Measurements from ENCODE around the gene RBMS1.

RBMS1 gene

DNA sequence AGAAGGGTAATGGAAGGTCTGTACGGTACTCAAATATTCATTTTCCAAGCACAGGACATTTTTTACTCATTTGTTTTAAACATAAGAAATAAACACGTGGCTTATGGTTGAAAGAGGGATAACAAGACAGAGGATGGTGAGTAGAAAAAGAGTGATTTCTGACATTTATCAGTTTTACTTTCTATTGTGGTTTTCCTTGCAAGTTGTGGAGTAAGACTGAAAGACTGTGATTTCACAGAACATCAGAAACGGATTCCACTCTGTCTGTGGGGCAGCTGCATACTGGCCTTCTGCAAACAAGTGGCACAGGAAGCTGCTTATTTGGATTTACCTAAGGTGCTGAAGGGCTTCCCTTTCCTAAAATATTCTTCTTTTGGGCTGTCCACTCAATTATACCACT lies 171.3 kb downstream of the RBMS1 start:
- no peak overlapping the region for H3K27ac ChIP-seq (ENCODE audit: low read depth, low read length)
- H3K27me3 ChIP-seq (ENCODE audit: control insufficient read depth in 1 of 2, insufficient read depth in 2 of 2, low read length in 2 of 2): no peaks in the 10 kb centered on the region
- no peaks in the 10 kb centered on the region for H3K36me3 ChIP-seq (ENCODE audit: control insufficient read depth in 1 of 2, insufficient read depth in 2 of 2, low read length in 2 of 2)
- H3K4me3 ChIP-seq (ENCODE audit: low read depth in 1 of 2, low read length in 2 of 2): no peak overlapping the region
- peaks cover 6 to 10% of the 10 kb centered on the region in 2 donors for H3K4me1 ChIP-seq (ENCODE audit: control insufficient read depth in 1 of 2, insufficient read depth in 2 of 2, low read length in 2 of 2)
- no peak overlapping the region for H3K9ac ChIP-seq (ENCODE audit: low read depth in 1 of 2, low read length in 2 of 2)
- no peaks in the 10 kb centered on the region for H3K9me3 ChIP-seq (ENCODE audit: control insufficient read depth in 1 of 2, low read length in 2 of 2)

DNA sequence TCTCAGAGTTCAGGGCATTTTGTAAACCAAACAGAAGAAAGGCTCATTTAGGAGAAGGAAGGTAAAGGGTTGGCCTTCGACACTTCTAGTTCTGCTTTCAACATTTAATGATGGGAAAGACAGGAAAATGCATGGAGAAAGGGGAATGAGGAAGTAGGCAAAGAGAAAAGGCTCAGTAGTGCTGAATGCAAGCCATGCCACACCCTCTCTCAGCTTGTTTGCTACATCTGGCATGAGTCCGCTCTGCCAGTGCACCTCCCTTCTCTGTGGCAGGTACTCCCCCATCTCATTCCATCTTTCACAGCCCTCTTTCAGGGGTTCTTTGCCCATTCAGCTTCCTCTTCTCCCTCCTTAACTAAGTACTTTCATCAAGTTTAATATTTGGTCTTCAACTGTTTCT lies 172.6 kb downstream of the RBMS1 start:
- Histone ChIP-seq H3K27me3 (ENCODE audit: control insufficient read depth in 1 of 2, insufficient read depth in 2 of 2, low read length in 2 of 2) (no peaks in the 10 kb centered on the region), H3K4me1 (ENCODE audit: control insufficient read depth in 1 of 2, insufficient read depth in 2 of 2, low read length in 2 of 2) (peaks cover 6 to 14% of the 10 kb centered on the region in 2 donors)

DNA sequence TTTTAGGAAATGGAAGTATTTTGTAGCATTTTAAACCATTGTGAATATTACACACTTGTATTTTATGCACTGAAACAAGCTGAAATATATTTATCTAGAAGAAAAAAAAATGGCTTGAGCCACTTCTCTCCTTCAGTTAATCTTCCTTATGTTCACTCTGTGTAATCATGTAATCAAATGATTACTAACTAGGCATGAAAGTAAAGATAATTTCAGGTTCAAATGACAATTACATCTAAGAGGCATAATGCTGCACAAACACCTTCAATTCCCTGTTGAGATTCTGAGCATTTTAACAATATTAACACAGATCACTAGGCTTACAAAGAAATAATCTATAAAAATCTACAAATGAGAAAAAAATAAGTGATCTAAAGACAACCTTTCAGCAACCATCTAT lies 173.9 kb downstream of the RBMS1 start:
- Histone ChIP-seq H3K27ac (ENCODE audit: low read depth, low read length) (no peak overlapping the region), H3K4me1 (ENCODE audit: control insufficient read depth in 1 of 2, insufficient read depth in 2 of 2, low read length in 2 of 2) (peaks cover 6 to 14% of the 10 kb centered on the region in 2 donors)

More for the DNA sequence above, 172.6 kb downstream of the RBMS1 start:
- no peak overlapping the region for H3K27ac ChIP-seq (ENCODE audit: low read depth, low read length)
- no peak overlapping the region for H3K4me3 ChIP-seq (ENCODE audit: low read depth in 1 of 2, low read length in 2 of 2)
- H3K36me3 ChIP-seq (ENCODE audit: control insufficient read depth in 1 of 2, insufficient read depth in 2 of 2, low read length in 2 of 2): no peaks in the 10 kb centered on the region
- no peak overlapping the region for H3K9ac ChIP-seq (ENCODE audit: low read depth in 1 of 2, low read length in 2 of 2)
- H3K9me3 ChIP-seq (ENCODE audit: control insufficient read depth in 1 of 2, low read length in 2 of 2): no peaks in the 10 kb centered on the region

DNA sequence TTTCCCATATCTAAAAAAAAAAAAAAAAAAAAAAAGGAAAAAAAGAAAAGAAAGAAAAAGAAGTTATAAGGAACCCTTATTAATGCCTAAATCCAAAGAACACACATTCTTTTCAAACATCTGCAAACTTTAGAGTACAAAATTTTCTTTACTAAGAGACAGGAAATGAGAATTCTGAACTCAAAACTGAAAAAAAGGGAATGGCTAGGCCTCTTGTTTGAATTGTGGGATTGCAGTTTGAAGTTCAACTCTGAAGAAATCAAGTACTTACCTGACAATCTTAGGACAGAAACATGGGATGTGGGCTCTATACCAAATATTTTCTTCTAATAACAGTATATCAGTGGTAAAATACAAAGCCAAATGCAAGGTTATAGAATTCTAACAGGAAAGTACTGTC lies 175.4 kb downstream of the RBMS1 start:
- H3K27me3 ChIP-seq (ENCODE audit: control insufficient read depth in 1 of 2, insufficient read depth in 2 of 2, low read length in 2 of 2): no peaks in the 10 kb centered on the region
- H3K4me3 ChIP-seq (ENCODE audit: low read depth in 1 of 2, low read length in 2 of 2): no peak overlapping the region
- H3K36me3 ChIP-seq (ENCODE audit: control insufficient read depth in 1 of 2, insufficient read depth in 2 of 2, low read length in 2 of 2): no peaks in the 10 kb centered on the region
- no peak overlapping the region for H3K9ac ChIP-seq (ENCODE audit: low read depth in 1 of 2, low read length in 2 of 2)
- no peaks in the 10 kb centered on the region for H3K9me3 ChIP-seq (ENCODE audit: control insufficient read depth in 1 of 2, low read length in 2 of 2)
- peaks cover 6 to 14% of the 10 kb centered on the region in 2 donors for H3K4me1 ChIP-seq (ENCODE audit: control insufficient read depth in 1 of 2, insufficient read depth in 2 of 2, low read length in 2 of 2)
- no peak overlapping the region for H3K27ac ChIP-seq (ENCODE audit: low read depth, low read length)

More for the DNA sequence above, 173.9 kb downstream of the RBMS1 start:
- no peaks in the 10 kb centered on the region for H3K27me3 ChIP-seq (ENCODE audit: control insufficient read depth in 1 of 2, insufficient read depth in 2 of 2, low read length in 2 of 2)
- H3K9ac ChIP-seq (ENCODE audit: low read depth in 1 of 2, low read length in 2 of 2): no peak overlapping the region
- H3K36me3 ChIP-seq (ENCODE audit: control insufficient read depth in 1 of 2, insufficient read depth in 2 of 2, low read length in 2 of 2): no peaks in the 10 kb centered on the region
- no peaks in the 10 kb centered on the region for H3K9me3 ChIP-seq (ENCODE audit: control insufficient read depth in 1 of 2, low read length in 2 of 2)
- no peak overlapping the region for H3K4me3 ChIP-seq (ENCODE audit: low read depth in 1 of 2, low read length in 2 of 2)

DNA sequence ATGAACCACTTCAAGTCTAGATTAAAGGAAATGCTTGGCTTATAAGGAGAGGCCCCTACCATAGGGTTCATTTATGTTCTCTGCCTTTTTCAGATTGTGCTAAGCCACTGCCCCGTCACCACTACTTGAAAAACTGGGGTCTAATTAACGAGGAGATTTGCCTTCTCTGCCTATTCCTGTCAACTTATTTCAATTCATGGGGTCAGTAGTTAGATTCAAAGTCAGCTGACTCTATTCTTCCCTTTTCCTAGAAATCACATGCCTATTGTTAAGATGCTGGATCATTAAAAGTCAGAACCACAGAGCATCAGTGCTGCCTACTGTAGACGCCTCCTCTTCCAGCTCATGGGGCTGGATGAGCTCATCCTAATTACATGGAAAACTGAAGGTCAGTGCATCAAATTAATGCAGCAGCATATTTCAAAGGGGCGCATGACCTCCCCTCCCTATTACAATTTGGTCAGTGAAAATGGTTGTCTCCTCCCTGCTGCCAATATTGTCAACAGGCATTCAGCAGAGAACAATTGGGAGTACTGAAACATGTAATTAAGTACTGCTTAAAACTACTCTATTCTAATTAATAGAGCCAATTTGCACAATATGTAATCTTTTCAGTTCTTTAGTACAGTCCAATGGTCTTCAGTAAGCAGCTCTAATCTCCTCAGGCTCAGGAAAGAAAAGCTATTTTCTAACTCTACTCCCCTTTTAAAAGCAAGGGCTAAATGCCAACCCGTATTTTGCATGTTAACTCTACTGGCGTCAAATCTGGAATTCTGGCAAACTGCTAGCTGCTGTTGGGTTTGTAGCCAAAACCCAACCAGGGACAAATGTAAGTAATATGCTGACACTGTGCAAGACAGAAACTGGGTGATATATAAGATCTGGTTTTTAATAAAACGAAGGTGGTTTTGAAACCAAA lies 176.2 kb downstream of the RBMS1 start:
- Histone ChIP-seq H3K4me3 (ENCODE audit: low read depth in 1 of 2, low read length in 2 of 2) (no peak overlapping the region), H3K27ac (ENCODE audit: low read depth, low read length) (no peak overlapping the region), H3K9me3 (ENCODE audit: control insufficient read depth in 1 of 2, low read length in 2 of 2) (no peaks in the 10 kb centered on the region), H3K27me3 (ENCODE audit: control insufficient read depth in 1 of 2, insufficient read depth in 2 of 2, low read length in 2 of 2) (no peaks in the 10 kb centered on the region), H3K36me3 (ENCODE audit: control insufficient read depth in 1 of 2, insufficient read depth in 2 of 2, low read length in 2 of 2) (no peaks in the 10 kb centered on the region), H3K9ac (ENCODE audit: low read depth in 1 of 2, low read length in 2 of 2) (no peak overlapping the region), H3K4me1 (ENCODE audit: control insufficient read depth in 1 of 2, insufficient read depth in 2 of 2, low read length in 2 of 2) (peaks cover 6 to 14% of the 10 kb centered on the region in 2 donors)

DNA sequence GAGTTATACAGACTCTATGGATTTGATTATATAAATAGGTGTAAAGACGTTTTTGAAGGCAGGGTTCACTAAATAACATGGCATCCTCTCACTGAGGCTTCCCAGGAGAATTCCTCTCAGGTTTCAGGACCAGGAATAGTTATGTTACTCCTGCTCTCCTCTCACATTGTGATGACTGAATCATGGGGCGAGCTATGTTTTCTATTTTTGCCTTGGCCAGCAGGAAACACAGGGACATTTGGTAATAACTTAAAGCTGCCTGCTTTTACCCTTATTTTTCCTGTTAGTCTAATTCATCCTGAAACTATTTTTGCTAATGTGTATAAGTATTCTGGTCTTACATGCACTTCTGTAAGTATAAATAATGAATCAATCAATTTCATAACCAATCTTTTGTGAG lies 178.3 kb downstream of the RBMS1 start:
- H3K9ac ChIP-seq (ENCODE audit: low read depth in 1 of 2, low read length in 2 of 2): no peak overlapping the region
- H3K4me3 ChIP-seq (ENCODE audit: low read depth in 1 of 2, low read length in 2 of 2): no peak overlapping the region
- peaks cover 0 to 6% of the 10 kb centered on the region in 2 donors for H3K4me1 ChIP-seq (ENCODE audit: control insufficient read depth in 1 of 2, insufficient read depth in 2 of 2, low read length in 2 of 2)
- no peak overlapping the region for H3K27ac ChIP-seq (ENCODE audit: low read depth, low read length)
- no peaks in the 10 kb centered on the region for H3K9me3 ChIP-seq (ENCODE audit: control insufficient read depth in 1 of 2, low read length in 2 of 2)
- H3K27me3 ChIP-seq (ENCODE audit: control insufficient read depth in 1 of 2, insufficient read depth in 2 of 2, low read length in 2 of 2): no peaks in the 10 kb centered on the region
- no peaks in the 10 kb centered on the region for H3K36me3 ChIP-seq (ENCODE audit: control insufficient read depth in 1 of 2, insufficient read depth in 2 of 2, low read length in 2 of 2)

DNA sequence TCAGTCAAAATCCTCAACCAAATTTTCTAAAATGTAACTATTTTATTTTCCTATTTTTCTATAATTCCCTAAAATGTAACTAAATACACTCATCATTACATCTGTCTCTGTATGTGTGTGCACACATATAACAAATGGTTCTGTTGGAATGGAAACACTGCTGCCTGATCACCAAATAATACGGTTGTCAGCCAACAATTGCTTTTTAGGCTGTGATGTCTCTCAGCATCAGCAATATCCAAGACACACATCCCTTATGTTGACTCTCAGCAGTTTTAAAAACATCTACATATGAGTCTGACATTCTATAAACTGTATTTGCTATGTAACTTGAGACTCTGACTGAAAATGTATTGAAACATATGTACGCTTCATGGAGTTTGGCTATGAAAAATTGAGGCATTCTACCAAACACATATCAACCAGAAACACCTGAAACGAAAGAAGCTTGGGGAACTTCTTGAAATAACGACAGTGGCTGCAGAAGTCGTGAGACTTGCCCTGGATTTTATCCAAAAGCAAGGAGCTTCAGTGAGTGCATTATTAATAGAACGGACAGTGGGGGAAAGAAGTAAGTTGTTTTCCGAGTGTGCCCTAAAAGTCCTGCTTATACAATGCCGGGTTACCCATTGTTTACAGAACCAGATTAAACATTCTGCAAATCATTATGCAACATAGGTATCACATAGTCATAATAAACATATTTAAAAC lies 183.3 kb downstream of the RBMS1 start:
- Histone ChIP-seq H3K27ac (ENCODE audit: low read depth, low read length) (no peak overlapping the region), H3K36me3 (ENCODE audit: control insufficient read depth in 1 of 2, insufficient read depth in 2 of 2, low read length in 2 of 2) (no peaks in the 10 kb centered on the region), H3K9ac (ENCODE audit: low read depth in 1 of 2, low read length in 2 of 2) (no peak overlapping the region), H3K9me3 (ENCODE audit: control insufficient read depth in 1 of 2, low read length in 2 of 2) (no peaks in the 10 kb centered on the region), H3K4me3 (ENCODE audit: low read depth in 1 of 2, low read length in 2 of 2) (no peak overlapping the region), H3K4me1 (ENCODE audit: control insufficient read depth in 1 of 2, insufficient read depth in 2 of 2, low read length in 2 of 2) (no peaks in the 10 kb centered on the region), H3K27me3 (ENCODE audit: control insufficient read depth in 1 of 2, insufficient read depth in 2 of 2, low read length in 2 of 2) (no peaks in the 10 kb centered on the region)

DNA sequence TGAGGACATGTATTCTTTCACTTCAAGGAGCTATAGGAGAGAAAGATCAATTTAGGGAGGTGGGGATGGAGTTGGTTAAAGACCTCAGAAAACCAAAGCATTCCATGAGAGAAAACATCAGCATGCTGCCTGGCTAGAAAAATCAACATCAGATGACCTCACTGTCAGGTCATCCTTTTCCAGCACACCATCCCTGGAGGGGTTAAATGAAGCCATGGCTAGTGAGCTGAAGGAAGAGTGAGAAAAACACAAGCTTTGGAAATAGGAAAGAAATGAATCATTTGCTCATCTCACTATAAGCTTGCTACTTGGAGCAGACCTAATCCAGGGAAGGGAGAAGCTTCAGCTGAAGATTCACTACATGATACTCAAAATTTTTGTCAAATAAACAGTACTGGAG lies 184.0 kb downstream of the RBMS1 start:
- Histone ChIP-seq H3K4me3 (ENCODE audit: low read depth in 1 of 2, low read length in 2 of 2) (no peak overlapping the region), H3K27ac (ENCODE audit: low read depth, low read length) (no peak overlapping the region), H3K9ac (ENCODE audit: low read depth in 1 of 2, low read length in 2 of 2) (no peak overlapping the region), H3K4me1 (ENCODE audit: control insufficient read depth in 1 of 2, insufficient read depth in 2 of 2, low read length in 2 of 2) (no peaks in the 10 kb centered on the region), H3K9me3 (ENCODE audit: control insufficient read depth in 1 of 2, low read length in 2 of 2) (no peaks in the 10 kb centered on the region), H3K36me3 (ENCODE audit: control insufficient read depth in 1 of 2, insufficient read depth in 2 of 2, low read length in 2 of 2) (no peaks in the 10 kb centered on the region), H3K27me3 (ENCODE audit: control insufficient read depth in 1 of 2, insufficient read depth in 2 of 2, low read length in 2 of 2) (no peaks in the 10 kb centered on the region)

DNA sequence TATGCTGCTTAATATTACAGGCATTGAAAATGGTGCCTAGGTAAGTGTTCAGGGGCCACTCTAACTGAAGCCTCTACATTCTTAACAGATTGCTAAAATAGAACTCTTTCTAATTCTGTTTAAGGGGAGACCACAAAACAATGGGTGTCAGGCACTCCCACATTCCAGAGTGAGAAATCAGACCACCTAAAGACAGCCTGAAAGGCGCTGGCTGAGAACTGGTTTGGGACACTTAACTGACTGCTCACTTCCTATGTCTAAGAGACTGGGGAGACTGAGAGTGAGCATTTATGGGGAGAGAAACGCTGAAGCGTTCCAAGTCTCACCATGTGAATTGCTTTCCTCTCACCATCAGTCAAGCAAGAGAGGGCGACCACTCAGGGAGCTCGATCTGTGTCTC lies 184.7 kb downstream of the RBMS1 start:
- Histone ChIP-seq H3K27ac (ENCODE audit: low read depth, low read length) (no peak overlapping the region), H3K9ac (ENCODE audit: low read depth in 1 of 2, low read length in 2 of 2) (no peak overlapping the region), H3K4me1 (ENCODE audit: control insufficient read depth in 1 of 2, insufficient read depth in 2 of 2, low read length in 2 of 2) (no peaks in the 10 kb centered on the region), H3K9me3 (ENCODE audit: control insufficient read depth in 1 of 2, low read length in 2 of 2) (no peaks in the 10 kb centered on the region), H3K4me3 (ENCODE audit: low read depth in 1 of 2, low read length in 2 of 2) (no peak overlapping the region), H3K36me3 (ENCODE audit: control insufficient read depth in 1 of 2, insufficient read depth in 2 of 2, low read length in 2 of 2) (no peaks in the 10 kb centered on the region), H3K27me3 (ENCODE audit: control insufficient read depth in 1 of 2, insufficient read depth in 2 of 2, low read length in 2 of 2) (no peaks in the 10 kb centered on the region)

DNA sequence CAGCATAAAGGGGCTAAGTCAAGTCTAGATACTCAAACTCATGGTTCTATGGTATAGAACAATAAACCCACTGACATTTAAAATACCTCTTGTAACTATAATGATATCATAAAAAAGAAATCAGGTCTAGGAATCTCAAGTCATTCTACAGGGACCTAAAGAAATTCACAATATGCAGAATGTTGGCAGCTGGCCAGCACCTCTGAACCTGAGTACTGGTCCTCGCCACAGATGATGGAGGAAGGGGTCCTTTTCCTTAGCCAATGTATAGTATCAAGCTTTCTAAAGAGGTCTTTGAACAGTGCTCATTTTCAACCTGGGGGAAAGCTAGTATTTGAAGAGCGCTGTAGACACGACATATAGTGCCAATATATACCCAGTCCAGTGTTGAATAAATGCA lies 185.1 kb downstream of the RBMS1 start:
- Histone ChIP-seq H3K9ac (ENCODE audit: low read depth in 1 of 2, low read length in 2 of 2) (no peak overlapping the region), H3K4me1 (ENCODE audit: control insufficient read depth in 1 of 2, insufficient read depth in 2 of 2, low read length in 2 of 2) (no peaks in the 10 kb centered on the region), H3K4me3 (ENCODE audit: low read depth in 1 of 2, low read length in 2 of 2) (no peak overlapping the region), H3K9me3 (ENCODE audit: control insufficient read depth in 1 of 2, low read length in 2 of 2) (no peaks in the 10 kb centered on the region), H3K27ac (ENCODE audit: low read depth, low read length) (no peak overlapping the region), H3K27me3 (ENCODE audit: control insufficient read depth in 1 of 2, insufficient read depth in 2 of 2, low read length in 2 of 2) (no peaks in the 10 kb centered on the region), H3K36me3 (ENCODE audit: control insufficient read depth in 1 of 2, insufficient read depth in 2 of 2, low read length in 2 of 2) (no peaks in the 10 kb centered on the region)

Data from duodenal mucosa (tissue), 2 donors.